Erythroblast (primary cell): ENCODE results near the gene TTC32.

Experiments used
- GATA1 ChIP-seq: IDR thresholded peaks from 2 replicates; pipeline ENCODE4 v1.6.1; 2011; ENCODE audit warnings: low read depth, mild to moderate bottlenecking, control low read depth, low read length, moderate library complexity
- POLR2A ChIP-seq: IDR thresholded peaks from 2 replicates; pipeline ENCODE4 v1.6.1; 2011; ENCODE audit warnings: mild to moderate bottlenecking, low read length

- TF ChIP-seq POLR2A (no peak), GATA1 (no peak)
These were observed 41.8 kb downstream of the TTC32 start for GRCh38 chr2:19860022-19860421.
